Thyroid gland (tissue), 4 donors: Measurements from ENCODE around the gene XPC. TPM values are rescaled to one million over a fixed set of nuclear protein-coding genes. Genes with fewer than 3 reads are reported as not detected.

Source experiments
- DNase-seq, 2 donors: peaks; one replicate each; pipeline ENCODE4 v3.0.0-alpha.2; 2019
- H3K27ac ChIP-seq, 3 donors: fragments of 200-600 bp; sonication (generic); 1 replicate in 2 of 3; 2 replicates in 1 of 3; pipeline ENCODE4 v1.5.1; 2016 to 2019; ENCODE audit warnings: mild to moderate bottlenecking in 1 of 3, moderate library complexity in 1 of 3
- H3K27me3 ChIP-seq: fragments of 200-600 bp; sonication (generic); one replicate; pipeline ENCODE4 v1.5.1; 2019
- H3K36me3 ChIP-seq, 2 donors: fragments of 200-600 bp; sonication (generic); one replicate each; pipeline ENCODE4 v1.5.1; 2016 to 2019
- H3K4me1 ChIP-seq, 2 donors: fragments of 200-600 bp; sonication (generic); one replicate each; pipeline ENCODE4 v1.5.1; 2017 to 2019
- H3K4me3 ChIP-seq, 3 donors: fragments of 200-600 bp; sonication (generic); replicated peaks in 1 of 3; 1 replicate in 2 of 3; 2 replicates in 1 of 3; pipeline ENCODE4 v1.5.1; 2016; ENCODE audit warnings: mild to moderate bottlenecking in 1 of 3
- H3K9me3 ChIP-seq: fragments of 200-600 bp; sonication (generic); one replicate; pipeline ENCODE4 v1.5.1; 2017
- POLR2A ChIP-seq, 2 donors: fragments of 450-650 bp; IDR thresholded peaks; one replicate each; pipeline ENCODE4 v1.6.1; 2017; ENCODE audit warnings: antibody characterized with exemption in 2 of 2, mild to moderate bottlenecking in 2 of 2, moderate library complexity in 1 of 2
- WGBS, 2 donors: methylation state at CpG; one replicate each; pipeline ENCODE4 v1.1.5; 2017; 5-methylcytosine and 5-hydroxymethylcytosine counted together
- intact Hi-C: fragments of 100-400 bp; cut with DNase I; formaldehyde crosslinking; loops from one replicate; pipeline ENCODE4 v1.15.1; 2023
- total RNA-seq, 4 donors: library from RNA; depleted of rRNA; stranded (reverse); fragments of >200 nt; gene quantifications; one replicate each; pipeline ENCODE4 v1.2.3, GENCODE V29; 2016
- TF ChIP-seq, protein P1 (sequence below), 6 experiments: fragments of 200-600 bp in 3 of 6; fragments of 450-650 bp in 3 of 6; sonication (generic) in 3 of 6; IDR thresholded peaks; one replicate each; pipeline ENCODE4 v1.5.1; 2016 to 2019; ENCODE audit warnings: antibody characterized with exemption in 6 of 6, mild to moderate bottlenecking in 2 of 6, inconsistent platforms in 1 of 6, moderate library complexity in 1 of 6

The XPC gene
- total RNA-seq, 4 donors from 2014 or later: 53.4 to 69.3 (median 60.8) TPM

DNA sequence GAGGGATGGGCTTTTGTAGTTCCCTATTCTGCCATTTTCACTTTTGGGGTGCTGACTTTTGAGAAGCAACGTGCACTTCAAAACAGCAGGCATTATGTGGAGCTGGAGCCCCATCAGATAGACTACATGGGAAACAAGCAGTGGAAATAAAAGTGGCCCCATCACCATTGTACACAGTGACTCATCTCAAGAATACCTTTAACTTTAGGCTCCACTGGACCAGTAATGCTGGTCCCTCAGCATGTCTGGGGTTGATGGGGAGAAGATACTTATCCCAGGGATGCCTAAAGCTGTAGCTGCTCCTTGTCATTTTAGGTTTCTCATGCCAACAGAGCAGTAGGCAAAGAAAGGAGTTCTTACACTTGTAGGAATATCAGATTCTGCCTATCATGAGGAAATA, 45.2 kb upstream of the XPC start:
- DNase-seq: no peak
- Histone ChIP-seq H3K4me3 (no peak overlapping the region), H3K36me3 (no peaks in the 10 kb centered on the region), H3K4me1 (peaks cover 40 to 59% of the 10 kb centered on the region in 2 donors), H3K27me3 (no peaks in the 10 kb centered on the region), H3K27ac (peak overlapping the region in 1 of 3 donors; percentile 86), H3K9me3 (no peaks in the 10 kb centered on the region)
- WGBS, 2 donors: 84 to 91% methylated on average over 1 of the region's 1 CpG
- TF ChIP-seq, protein P1, sequence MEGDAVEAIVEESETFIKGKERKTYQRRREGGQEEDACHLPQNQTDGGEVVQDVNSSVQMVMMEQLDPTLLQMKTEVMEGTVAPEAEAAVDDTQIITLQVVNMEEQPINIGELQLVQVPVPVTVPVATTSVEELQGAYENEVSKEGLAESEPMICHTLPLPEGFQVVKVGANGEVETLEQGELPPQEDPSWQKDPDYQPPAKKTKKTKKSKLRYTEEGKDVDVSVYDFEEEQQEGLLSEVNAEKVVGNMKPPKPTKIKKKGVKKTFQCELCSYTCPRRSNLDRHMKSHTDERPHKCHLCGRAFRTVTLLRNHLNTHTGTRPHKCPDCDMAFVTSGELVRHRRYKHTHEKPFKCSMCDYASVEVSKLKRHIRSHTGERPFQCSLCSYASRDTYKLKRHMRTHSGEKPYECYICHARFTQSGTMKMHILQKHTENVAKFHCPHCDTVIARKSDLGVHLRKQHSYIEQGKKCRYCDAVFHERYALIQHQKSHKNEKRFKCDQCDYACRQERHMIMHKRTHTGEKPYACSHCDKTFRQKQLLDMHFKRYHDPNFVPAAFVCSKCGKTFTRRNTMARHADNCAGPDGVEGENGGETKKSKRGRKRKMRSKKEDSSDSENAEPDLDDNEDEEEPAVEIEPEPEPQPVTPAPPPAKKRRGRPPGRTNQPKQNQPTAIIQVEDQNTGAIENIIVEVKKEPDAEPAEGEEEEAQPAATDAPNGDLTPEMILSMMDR (IDR thresholded peaks at IDR 0.05): no peak
- TF ChIP-seq POLR2A (IDR thresholded peaks at IDR 0.05): no peak
- intact Hi-C loops: no loop called here

DNA sequence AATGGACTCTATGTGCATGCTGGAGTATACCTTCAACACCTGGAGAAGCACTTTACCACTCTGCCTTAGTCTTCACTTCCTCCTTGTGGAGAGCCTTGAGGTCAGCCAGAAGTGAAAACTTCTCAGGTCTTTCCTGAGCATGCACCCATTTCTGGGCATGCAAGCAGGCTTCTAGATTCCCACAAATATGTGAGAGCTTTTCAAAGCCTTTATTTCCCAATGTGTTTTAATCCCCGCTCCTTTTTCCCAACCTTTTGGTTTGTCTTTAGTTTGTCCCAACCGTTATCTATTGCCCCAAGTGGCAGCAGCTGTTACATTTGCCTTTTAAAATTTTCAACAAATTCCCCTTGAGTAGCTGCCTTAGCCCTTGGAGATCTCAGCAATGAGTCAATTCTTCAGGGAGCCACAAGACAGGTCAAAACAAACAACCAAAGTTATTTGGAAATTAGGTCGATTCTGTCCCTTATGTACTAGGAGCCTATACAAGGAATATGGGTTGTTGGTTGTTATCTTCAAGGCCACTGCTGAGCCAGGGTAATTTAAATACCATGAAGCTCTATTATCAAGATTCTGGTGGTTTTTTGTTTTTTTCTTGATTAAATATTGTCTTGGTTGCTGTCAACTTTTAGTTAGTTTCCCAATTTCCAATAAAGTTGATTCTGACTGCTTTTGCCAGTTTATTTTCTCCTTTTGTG, 44.6 kb upstream of the XPC start:
- no peaks in the 10 kb centered on the region for H3K36me3 ChIP-seq
- WGBS, 2 donors: 64 to 67% methylated on average over 3 of the region's 3 CpGs
- peaks cover 35 to 53% of the 10 kb centered on the region in 2 donors for H3K4me1 ChIP-seq
- TF ChIP-seq, protein P1 (IDR thresholded peaks at IDR 0.05): no peak
- no peak for TF ChIP-seq POLR2A (IDR thresholded peaks at IDR 0.05)
- DNase-seq: no peak
- no peak overlapping the region for H3K4me3 ChIP-seq
- intact Hi-C loops: no loop called here
- H3K27ac ChIP-seq: peak overlapping the region in 1 of 3 donors; percentile 32
- H3K9me3 ChIP-seq: no peaks in the 10 kb centered on the region
- H3K27me3 ChIP-seq: no peaks in the 10 kb centered on the region

DNA sequence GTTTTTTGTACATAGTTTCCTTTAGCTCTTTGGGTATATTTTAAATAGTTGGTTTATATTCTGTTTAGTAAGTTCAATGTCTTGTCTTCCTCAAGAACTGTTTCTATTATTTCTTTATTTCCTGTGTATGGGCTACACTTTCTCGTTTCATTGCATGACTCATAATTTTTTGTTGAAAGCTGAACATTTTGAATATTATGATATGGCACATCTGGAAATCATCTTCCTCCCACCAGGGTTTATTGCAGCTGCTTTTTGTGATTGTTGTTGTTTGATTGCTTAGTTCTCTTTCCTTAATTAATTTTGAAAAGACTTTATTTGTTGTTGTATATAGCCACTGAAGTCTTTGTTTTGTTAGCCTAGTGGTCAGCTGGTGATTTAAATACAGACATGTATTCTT, 44.1 kb upstream of the XPC start:
- no peaks in the 10 kb centered on the region for H3K27me3 ChIP-seq
- no peaks in the 10 kb centered on the region for H3K9me3 ChIP-seq
- no peaks in the 10 kb centered on the region for H3K36me3 ChIP-seq
- TF ChIP-seq POLR2A (IDR thresholded peaks at IDR 0.05): no peak
- TF ChIP-seq, protein P1 (IDR thresholded peaks at IDR 0.05): no peak
- 55 to 62% methylated on average over 1 of the region's 1 CpG for WGBS, 2 donors
- no peak overlapping the region for H3K4me3 ChIP-seq
- no peak for DNase-seq
- H3K27ac ChIP-seq: peak overlapping the region in 1 of 3 donors; percentile 32
- H3K4me1 ChIP-seq: peaks cover 29 to 47% of the 10 kb centered on the region in 2 donors
- intact Hi-C loops: no loop called here

DNA sequence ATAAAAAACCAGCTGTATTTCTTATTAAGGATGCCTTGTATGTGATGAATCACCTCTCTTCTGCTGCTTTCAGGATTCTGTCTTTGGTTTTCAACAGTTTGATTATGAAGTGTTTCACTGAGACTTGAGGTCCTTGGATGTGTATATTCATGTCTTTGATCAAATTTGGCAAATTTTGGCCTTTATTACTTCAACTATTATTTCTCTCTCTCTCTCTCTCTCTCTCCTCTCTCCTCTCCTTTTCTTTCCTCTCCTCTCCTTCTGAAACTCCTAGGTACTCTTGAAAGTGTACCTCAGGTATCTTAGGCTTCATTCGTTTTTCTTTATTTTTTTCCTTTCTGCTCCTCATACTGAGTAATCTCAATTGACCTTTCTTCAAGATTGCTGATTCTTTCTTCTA, 43.5 kb upstream of the XPC start:
- Histone ChIP-seq H3K27me3 (no peaks in the 10 kb centered on the region), H3K36me3 (no peaks in the 10 kb centered on the region), H3K4me3 (no peak overlapping the region), H3K27ac (no peak overlapping the region), H3K9me3 (no peaks in the 10 kb centered on the region), H3K4me1 (peaks cover 23 to 42% of the 10 kb centered on the region in 2 donors)
- DNase-seq: no peak
- 93 to 100% methylated on average over 1 of the region's 1 CpG for WGBS, 2 donors
- TF ChIP-seq, protein P1 (IDR thresholded peaks at IDR 0.05): no peak
- no peak for TF ChIP-seq POLR2A (IDR thresholded peaks at IDR 0.05)
- intact Hi-C loops: no loop called here

DNA sequence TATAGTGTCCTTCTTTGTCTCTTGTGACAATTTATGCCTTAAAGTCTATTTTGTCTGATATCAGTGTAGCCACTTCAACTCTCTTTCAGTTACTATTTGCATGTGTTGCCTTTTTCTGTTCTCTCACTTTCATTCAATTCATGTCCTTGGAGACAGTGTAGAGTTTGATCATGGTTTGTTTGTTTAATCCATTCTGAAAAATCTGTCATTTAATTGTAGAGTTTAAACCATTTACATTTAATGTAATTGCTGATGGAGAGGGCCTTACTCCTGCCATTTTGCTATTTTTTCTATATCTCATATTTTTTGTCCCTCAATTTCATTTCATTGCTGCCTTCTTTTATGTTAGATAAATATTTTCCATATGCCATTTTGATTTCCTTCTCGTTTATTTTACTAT, 42.5 kb upstream of the XPC start:
- Histone ChIP-seq H3K9me3 (no peaks in the 10 kb centered on the region), H3K27ac (no peak overlapping the region), H3K4me1 (peaks cover 16 to 32% of the 10 kb centered on the region in 2 donors), H3K27me3 (no peaks in the 10 kb centered on the region), H3K4me3 (no peak overlapping the region), H3K36me3 (no peaks in the 10 kb centered on the region)
- DNase-seq: no peak
- intact Hi-C loops: no loop called here
- WGBS, 2 donors: 86 to 94% methylated on average over 1 of the region's 1 CpG
- TF ChIP-seq POLR2A (IDR thresholded peaks at IDR 0.05): no peak
- TF ChIP-seq, protein P1 (IDR thresholded peaks at IDR 0.05): no peak
